ENCODE results near the gene TIAM1.

Gene TIAM1

GRCh38 chr21:31282095-31282709 is 61.9 kb downstream of the TIAM1 start:
- no peak for DNase-seq

GRCh38 chr21:31281561-31281960 is 62.5 kb downstream of the TIAM1 start:
- no peak for DNase-seq

GRCh38 chr21:31279986-31280385 is 64.1 kb downstream of the TIAM1 start:
- no peak for DNase-seq

- no peak for DNase-seq
Measured at GRCh38 chr21:31279214-31279613, 64.8 kb downstream of the TIAM1 start.

GRCh38 chr21:31278511-31279130 is 65.4 kb downstream of the TIAM1 start:
- DNase-seq: no peak

GRCh38 chr21:31276663-31277062 is 67.4 kb downstream of the TIAM1 start:
- no peak for DNase-seq

GRCh38 chr21:31275901-31276300 is 68.2 kb downstream of the TIAM1 start:
- no peak for DNase-seq

- no peak for DNase-seq
Measured at GRCh38 chr21:31273278-31273677, 70.8 kb downstream of the TIAM1 start.

- no peak for DNase-seq
Measured at GRCh38 chr21:31268090-31268489, 76.0 kb downstream of the TIAM1 start.

- DNase-seq: no peak
Measured at GRCh38 chr21:31267644-31268043, 76.4 kb downstream of the TIAM1 start.

GRCh38 chr21:31266241-31266640 is 77.8 kb downstream of the TIAM1 start:
- no peak for DNase-seq

- no peak for DNase-seq
Measured at GRCh38 chr21:31265366-31266013, 78.6 kb downstream of the TIAM1 start.

GRCh38 chr21:31264574-31264973 is 79.5 kb downstream of the TIAM1 start:
- DNase-seq: no peak

- no peak for DNase-seq
Measured at GRCh38 chr21:31262728-31263127, 81.3 kb downstream of the TIAM1 start.

GRCh38 chr21:31261759-31262158 is 82.3 kb downstream of the TIAM1 start:
- DNase-seq: no peak

- no peak for DNase-seq
Measured at GRCh38 chr21:31260790-31261189, 83.3 kb downstream of the TIAM1 start.

GRCh38 chr21:31258073-31258472 is 86.0 kb downstream of the TIAM1 start:
- no peak for DNase-seq

- DNase-seq: no peak
Measured at GRCh38 chr21:31257265-31257664, 86.8 kb downstream of the TIAM1 start.

GRCh38 chr21:31255896-31256295 is 88.2 kb downstream of the TIAM1 start:
- no peak for DNase-seq

GRCh38 chr21:31255036-31255435 is 89.0 kb downstream of the TIAM1 start:
- no peak for DNase-seq

- no peak for DNase-seq
Measured at GRCh38 chr21:31254131-31254530, 89.9 kb downstream of the TIAM1 start.

- no peak for DNase-seq
Measured at GRCh38 chr21:31253684-31254083, 90.4 kb downstream of the TIAM1 start.

- DNase-seq: no peak
Measured at GRCh38 chr21:31252611-31253010, 91.5 kb downstream of the TIAM1 start.

- no peak for DNase-seq
Measured at GRCh38 chr21:31252091-31252490, 92.0 kb downstream of the TIAM1 start.

- DNase-seq: no peak
Measured at GRCh38 chr21:31251686-31252085, 92.4 kb downstream of the TIAM1 start.
